ENCODE data around the gene ST3GAL4. TPM values are rescaled to one million over a fixed set of nuclear protein-coding genes. Genes with fewer than 3 reads are reported as not detected.
"Not testable (repeated sequence)": the region's sequence is repeated elsewhere in the genome, so short reads cannot be mapped to it uniquely, and the experiment has no call there.

ST3GAL4 gene
- total RNA-seq, 6 experiments from 2014 or later = 25.9 to 34.6 (median 30.0) TPM

DNA sequence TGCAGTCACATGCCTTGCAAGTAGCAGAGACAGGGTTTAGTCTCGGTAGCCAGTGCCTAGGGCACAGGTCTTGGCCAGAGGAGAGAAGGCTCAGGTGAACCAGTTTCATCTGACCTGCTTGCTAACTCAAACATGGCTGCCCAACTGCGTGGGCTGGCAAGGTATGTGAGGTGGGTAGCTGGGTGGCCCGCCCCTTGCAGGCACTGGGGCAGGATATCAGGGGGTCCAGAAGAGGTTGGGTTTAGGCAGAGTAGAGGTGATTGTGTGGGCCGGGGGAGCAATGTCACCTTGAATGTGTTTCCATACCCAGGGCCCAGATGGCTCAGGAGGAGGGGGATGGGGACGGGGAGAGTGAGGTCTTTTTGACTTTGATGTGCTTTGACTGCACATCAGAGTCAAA is 37.7 kb downstream of the ST3GAL4 start:
- H3K36me3 Mint-ChIP-seq (ENCODE audit: low read depth) = no peaks in the 10 kb centered on the region
- TF ChIP-seq CTCF (IDR thresholded peaks at IDR 0.05) = no peak
- H3K4me3 Mint-ChIP-seq = no peak overlapping the region
- H3K27ac Mint-ChIP-seq = no peak overlapping the region
- H3K9me3 Mint-ChIP-seq = no peaks in the 10 kb centered on the region
- H3K27me3 Mint-ChIP-seq (ENCODE audit: insufficient read depth) = peaks cover 5% of the 10 kb centered on the region; the same call in 1 of the 2 replicates
- H3K4me1 Mint-ChIP-seq (ENCODE audit: low read depth) = peaks cover 36% of the 10 kb centered on the region
- DNase-seq = no peak

DNA sequence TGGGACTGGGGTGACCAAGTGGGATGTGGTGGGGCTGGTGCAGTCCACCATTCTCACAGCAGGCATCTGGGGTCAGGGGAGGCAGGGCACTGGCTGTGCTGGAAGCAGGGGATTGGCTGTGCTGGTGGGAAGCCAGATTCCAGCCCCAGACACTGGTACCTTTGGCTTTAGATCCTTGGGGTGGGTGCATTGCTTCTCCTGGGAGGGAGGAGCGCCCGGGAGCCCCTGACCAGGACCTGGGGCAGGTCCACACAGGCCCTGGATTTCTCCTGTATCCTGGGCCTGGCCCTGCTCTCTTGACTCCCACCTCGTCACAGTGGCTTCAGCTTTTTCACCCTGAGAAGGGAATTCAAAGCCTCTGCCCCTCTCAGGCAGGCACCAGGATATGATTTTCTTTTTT is 38.5 kb downstream of the ST3GAL4 start:
- Mint-ChIP-seq H3K4me1 (ENCODE audit: low read depth) (peaks cover 39% of the 10 kb centered on the region), H3K27me3 (ENCODE audit: insufficient read depth) (peaks cover 5% of the 10 kb centered on the region; the same call in 1 of the 2 replicates), H3K9me3 (no peaks in the 10 kb centered on the region), H3K36me3 (ENCODE audit: low read depth) (no peaks in the 10 kb centered on the region), H3K4me3 (no peak overlapping the region), H3K27ac (peak overlapping the region; percentile 43)
- no peak for DNase-seq
- TF ChIP-seq CTCF (IDR thresholded peaks at IDR 0.05) = no peak

DNA sequence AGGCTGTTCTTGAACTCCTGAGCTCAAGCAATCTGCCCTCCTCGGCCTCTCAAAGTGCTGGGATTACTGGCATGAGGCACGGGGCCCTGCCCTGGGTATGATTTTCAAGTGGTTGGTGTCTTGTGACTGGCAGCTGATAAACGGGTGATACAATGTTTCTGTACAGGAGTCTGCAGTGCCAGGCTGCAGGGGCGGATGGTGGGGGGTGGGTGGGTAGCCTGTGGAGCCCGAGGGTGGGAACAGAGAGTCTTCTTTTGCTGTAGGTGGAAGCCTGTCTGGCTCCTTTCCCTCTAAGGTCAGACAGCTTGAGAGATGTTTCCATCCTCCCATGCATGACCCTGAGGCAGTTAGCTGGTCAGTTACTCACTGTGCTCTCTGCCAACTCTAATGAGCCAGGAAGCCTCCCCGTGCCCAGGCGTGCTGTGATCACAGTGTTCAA is 39.2 kb downstream of the ST3GAL4 start:
- peak; percentile 32 for DNase-seq
- Mint-ChIP-seq H3K4me1 (ENCODE audit: low read depth) (peaks cover 43% of the 10 kb centered on the region), H3K27ac (peak overlapping the region; percentile 43; the same call in 1 of the 2 replicates)
- H3K36me3 Mint-ChIP-seq (ENCODE audit: low read depth); H3K9me3 Mint-ChIP-seq; H3K27me3 Mint-ChIP-seq (ENCODE audit: insufficient read depth); H3K4me3 Mint-ChIP-seq: not testable (repeated sequence)

GRCh38 chr11:126395784-126396183 is 40.3 kb downstream of the ST3GAL4 start:
- DNase-seq; H3K9me3 Mint-ChIP-seq; H3K4me3 Mint-ChIP-seq; H3K27ac Mint-ChIP-seq; H3K27me3 Mint-ChIP-seq (ENCODE audit: insufficient read depth); H3K36me3 Mint-ChIP-seq (ENCODE audit: low read depth): not testable (repeated sequence)
- H3K4me1 Mint-ChIP-seq (ENCODE audit: low read depth) = peaks cover 41% of the 10 kb centered on the region

DNA sequence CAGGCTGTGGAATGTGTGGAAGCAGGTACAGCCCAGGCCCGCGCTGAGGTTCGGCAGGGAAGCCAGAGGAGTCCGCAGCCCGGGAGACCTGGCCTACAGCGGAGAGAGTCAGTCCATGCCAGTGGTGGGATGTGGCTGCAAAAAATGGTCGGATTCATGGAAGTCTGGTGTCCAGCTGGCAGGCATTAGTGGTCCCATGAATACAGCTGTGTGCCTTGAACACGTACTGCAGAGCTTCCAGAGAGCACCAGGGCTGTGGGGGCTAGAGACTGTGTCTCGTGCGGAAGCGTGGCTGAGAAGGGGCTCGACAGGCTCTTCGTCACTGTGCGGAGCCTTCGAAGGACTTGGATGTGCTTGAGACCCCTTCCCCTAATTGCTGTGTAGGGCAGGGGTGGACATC is 40.8 kb downstream of the ST3GAL4 start:
- not testable (repeated sequence) for H3K9me3 Mint-ChIP-seq; H3K27me3 Mint-ChIP-seq (ENCODE audit: insufficient read depth); H3K36me3 Mint-ChIP-seq (ENCODE audit: low read depth); H3K4me3 Mint-ChIP-seq; H3K27ac Mint-ChIP-seq; DNase-seq
- peaks cover 36% of the 10 kb centered on the region for H3K4me1 Mint-ChIP-seq (ENCODE audit: low read depth)

- Mint-ChIP-seq H3K4me3 (no peak overlapping the region), H3K36me3 (ENCODE audit: low read depth) (0 out of 2 replicates have a peak, but pooled peaks cover 10% of the 10 kb centered on the region), H3K27me3 (ENCODE audit: insufficient read depth) (peaks cover 5% of the 10 kb centered on the region; the same call in 1 of the 2 replicates), H3K27ac (no peak overlapping the region), H3K9me3 (no peaks in the 10 kb centered on the region), H3K4me1 (ENCODE audit: low read depth) (peaks cover 40% of the 10 kb centered on the region)
- TF ChIP-seq CTCF (IDR thresholded peaks at IDR 0.05) = no peak
- DNase-seq = no peak
Measured at GRCh38 chr11:126396965-126397364, 41.5 kb downstream of the ST3GAL4 start.

- Mint-ChIP-seq H3K4me1 (ENCODE audit: low read depth) (peaks cover 42% of the 10 kb centered on the region), H3K4me3 (no peak overlapping the region), H3K27ac (no peak overlapping the region), H3K27me3 (ENCODE audit: insufficient read depth) (no peaks in the 10 kb centered on the region), H3K9me3 (no peaks in the 10 kb centered on the region), H3K36me3 (ENCODE audit: low read depth) (0 out of 2 replicates have a peak, but pooled peaks cover 10% of the 10 kb centered on the region)
- no peak for TF ChIP-seq CTCF (IDR thresholded peaks at IDR 0.05)
- no peak for DNase-seq
Measured at GRCh38 chr11:126398296-126398695, 42.8 kb downstream of the ST3GAL4 start.

All from HFFc6 (cell line).